Measurements from ENCODE around the gene CDK3.

GRCh38 chr17:76014925-76015261 lies 14.2 kb downstream of the CDK3 start:
- no peak for TF ChIP-seq CTCF (conservative IDR thresholded peaks at IDR 0.05 in 1 of 2, IDR thresholded peaks at IDR 0.05 in 1 of 2; ENCODE audit: low read depth in 1 of 2, low read length in 2 of 2)
- no peak for TF ChIP-seq EZH2 (IDR thresholded peaks at IDR 0.05; ENCODE audit: low read length, missing control alignments)

All from fibroblast of lung (primary cell).